Upper lobe of left lung (tissue), 4 donors: ENCODE results near the gene ST3GAL3.

Source experiments
- POLR2AphosphoS5 ChIP-seq, 2 donors: sonication (generic); formaldehyde crosslinking; IDR thresholded peaks; one replicate each; pipeline ENCODE4 v1.5.1; 2017; ENCODE audit warnings: antibody characterized with exemption in 2 of 2
- TF ChIP-seq, protein P1 (sequence below), 6 experiments: fragments of 450-650 bp in 4 of 6; fragments of 200-600 bp in 2 of 6; sonication (generic) in 2 of 6; IDR thresholded peaks; one replicate each; pipeline ENCODE4 v1.5.1; 2016 to 2019; ENCODE audit warnings: antibody characterized with exemption in 6 of 6

DNA sequence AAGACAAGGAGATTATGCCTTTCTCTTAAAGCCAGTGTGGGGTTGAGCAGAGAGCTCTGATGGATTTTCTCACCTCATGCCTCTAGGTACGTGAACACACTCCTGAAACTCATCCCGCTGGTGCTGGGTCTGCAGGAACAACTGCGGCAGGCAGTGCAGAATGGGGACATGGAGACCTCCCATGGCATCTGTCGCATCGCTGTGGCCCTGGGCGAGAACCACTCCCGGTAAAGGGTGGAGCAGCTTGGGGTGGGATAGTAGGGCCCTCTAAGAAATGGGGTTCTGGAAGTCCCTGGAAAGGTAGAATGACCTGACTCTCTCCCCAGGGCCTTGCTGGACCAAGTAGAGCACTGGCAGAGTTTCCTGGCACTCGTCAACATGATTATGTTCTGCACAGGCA, 248.9 kb downstream of the ST3GAL3 start:
- TF ChIP-seq, protein P1, sequence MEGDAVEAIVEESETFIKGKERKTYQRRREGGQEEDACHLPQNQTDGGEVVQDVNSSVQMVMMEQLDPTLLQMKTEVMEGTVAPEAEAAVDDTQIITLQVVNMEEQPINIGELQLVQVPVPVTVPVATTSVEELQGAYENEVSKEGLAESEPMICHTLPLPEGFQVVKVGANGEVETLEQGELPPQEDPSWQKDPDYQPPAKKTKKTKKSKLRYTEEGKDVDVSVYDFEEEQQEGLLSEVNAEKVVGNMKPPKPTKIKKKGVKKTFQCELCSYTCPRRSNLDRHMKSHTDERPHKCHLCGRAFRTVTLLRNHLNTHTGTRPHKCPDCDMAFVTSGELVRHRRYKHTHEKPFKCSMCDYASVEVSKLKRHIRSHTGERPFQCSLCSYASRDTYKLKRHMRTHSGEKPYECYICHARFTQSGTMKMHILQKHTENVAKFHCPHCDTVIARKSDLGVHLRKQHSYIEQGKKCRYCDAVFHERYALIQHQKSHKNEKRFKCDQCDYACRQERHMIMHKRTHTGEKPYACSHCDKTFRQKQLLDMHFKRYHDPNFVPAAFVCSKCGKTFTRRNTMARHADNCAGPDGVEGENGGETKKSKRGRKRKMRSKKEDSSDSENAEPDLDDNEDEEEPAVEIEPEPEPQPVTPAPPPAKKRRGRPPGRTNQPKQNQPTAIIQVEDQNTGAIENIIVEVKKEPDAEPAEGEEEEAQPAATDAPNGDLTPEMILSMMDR (IDR thresholded peaks at IDR 0.05): no peak
- TF ChIP-seq POLR2AphosphoS5 (IDR thresholded peaks at IDR 0.05): no peak
